ENCODE data around the gene FLII.

FLII gene

DNA sequence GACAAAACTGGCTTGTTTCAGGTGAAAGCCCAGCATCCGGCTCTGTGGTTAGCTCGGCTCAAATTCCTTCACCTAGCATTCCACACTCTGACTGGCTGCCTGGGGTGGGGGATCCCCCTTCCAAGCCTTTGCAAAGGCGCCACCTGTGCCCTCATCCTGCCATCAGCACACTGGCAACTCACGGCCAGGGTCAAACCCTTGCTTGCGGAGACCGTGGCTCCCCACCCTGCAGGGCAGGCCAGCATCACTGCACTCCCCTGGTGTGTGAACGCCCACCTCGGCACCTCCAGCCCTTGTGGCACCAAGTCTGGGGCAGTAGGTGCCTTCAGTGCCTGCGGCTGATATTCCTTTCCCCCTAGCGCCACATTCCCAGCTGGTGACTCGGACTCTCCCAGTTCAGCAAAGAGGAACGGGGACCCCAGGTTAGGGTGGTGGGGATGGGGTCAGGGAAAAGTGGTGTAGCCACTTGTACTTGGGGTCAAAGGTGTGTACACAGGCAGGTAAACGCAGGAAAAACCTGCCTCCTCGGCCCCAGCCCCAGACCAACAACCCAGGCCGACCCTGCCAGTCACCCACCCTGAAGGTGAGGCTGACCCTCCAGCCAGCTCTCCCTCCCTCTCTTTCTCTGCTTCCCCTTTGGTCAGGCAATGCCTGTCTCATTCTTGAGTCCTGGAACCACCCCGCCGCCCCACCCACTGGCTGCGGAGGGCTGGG, 1.1 kb downstream of the FLII start:
- Histone ChIP-seq H3K9ac (ENCODE audit: low read length) (peak overlapping the region; percentile 88), H3K4me1 (ENCODE audit: control insufficient read depth, insufficient read depth, low read length) (peaks cover 43% of the 10 kb centered on the region), H3K4me3 (ENCODE audit: low read length) (peak overlapping the region; percentile 73), H3K9me3 (ENCODE audit: control insufficient read depth, low read length) (no peaks in the 10 kb centered on the region), H3K27me3 (ENCODE audit: control insufficient read depth, insufficient read depth, low read length) (no peaks in the 10 kb centered on the region), H3K36me3 (ENCODE audit: control insufficient read depth, insufficient read depth, low read length) (peaks cover 18% of the 10 kb centered on the region)

DNA sequence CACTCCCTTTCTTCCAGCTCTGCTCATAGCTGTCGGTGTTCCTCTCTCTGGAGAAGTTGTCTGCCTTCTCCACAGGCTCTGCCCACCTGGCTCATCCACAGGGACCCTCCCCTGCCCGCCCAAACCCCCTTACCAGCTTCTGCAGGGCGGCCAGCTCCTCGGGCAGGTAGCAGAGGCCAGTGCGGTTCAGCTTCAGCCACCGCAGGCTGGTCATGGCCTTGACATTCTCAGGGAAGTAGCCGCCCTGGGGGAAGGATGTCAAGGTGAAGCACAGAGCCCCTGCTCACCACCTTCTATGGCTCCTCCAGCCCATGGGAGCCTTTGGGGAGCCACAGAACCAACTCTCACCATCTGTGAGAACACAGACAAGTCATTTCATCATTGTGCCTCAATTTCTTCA, 1.8 kb downstream of the FLII start:
- Histone ChIP-seq H3K4me1 (ENCODE audit: control insufficient read depth, insufficient read depth, low read length) (peaks cover 37% of the 10 kb centered on the region), H3K27me3 (ENCODE audit: control insufficient read depth, insufficient read depth, low read length) (no peaks in the 10 kb centered on the region), H3K9ac (ENCODE audit: low read length) (peak overlapping the region; percentile 88), H3K36me3 (ENCODE audit: control insufficient read depth, insufficient read depth, low read length) (peaks cover 18% of the 10 kb centered on the region), H3K9me3 (ENCODE audit: control insufficient read depth, low read length) (no peaks in the 10 kb centered on the region), H3K4me3 (ENCODE audit: low read length) (no peak overlapping the region)

DNA sequence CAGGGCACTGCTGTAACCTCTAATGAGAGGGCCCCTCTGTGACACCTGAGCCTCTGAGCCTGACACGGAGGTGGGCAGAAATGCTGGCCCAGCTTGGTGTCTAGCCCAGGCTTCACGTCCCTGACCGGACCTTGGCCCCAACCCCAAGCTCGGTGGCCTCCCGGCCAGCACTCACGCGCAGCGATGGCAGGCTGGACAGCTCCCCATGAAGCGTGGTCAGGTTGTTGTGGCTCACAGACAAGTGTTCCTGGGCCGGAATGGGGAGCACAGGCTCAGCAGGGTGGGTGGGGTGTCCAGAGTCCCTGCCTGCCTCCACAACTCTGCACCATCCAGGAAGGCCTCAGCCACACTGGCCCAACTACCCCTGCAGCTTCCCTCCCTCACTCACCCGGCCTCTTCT, 2.2 kb downstream of the FLII start:
- H3K4me3 ChIP-seq (ENCODE audit: low read length), result no peak overlapping the region
- no peaks in the 10 kb centered on the region for H3K27me3 ChIP-seq (ENCODE audit: control insufficient read depth, insufficient read depth, low read length)
- peaks cover 18% of the 10 kb centered on the region for H3K36me3 ChIP-seq (ENCODE audit: control insufficient read depth, insufficient read depth, low read length)
- peaks cover 32% of the 10 kb centered on the region for H3K4me1 ChIP-seq (ENCODE audit: control insufficient read depth, insufficient read depth, low read length)
- H3K9me3 ChIP-seq (ENCODE audit: control insufficient read depth, low read length), result no peaks in the 10 kb centered on the region
- peak overlapping the region; percentile 88 for H3K9ac ChIP-seq (ENCODE audit: low read length)

DNA sequence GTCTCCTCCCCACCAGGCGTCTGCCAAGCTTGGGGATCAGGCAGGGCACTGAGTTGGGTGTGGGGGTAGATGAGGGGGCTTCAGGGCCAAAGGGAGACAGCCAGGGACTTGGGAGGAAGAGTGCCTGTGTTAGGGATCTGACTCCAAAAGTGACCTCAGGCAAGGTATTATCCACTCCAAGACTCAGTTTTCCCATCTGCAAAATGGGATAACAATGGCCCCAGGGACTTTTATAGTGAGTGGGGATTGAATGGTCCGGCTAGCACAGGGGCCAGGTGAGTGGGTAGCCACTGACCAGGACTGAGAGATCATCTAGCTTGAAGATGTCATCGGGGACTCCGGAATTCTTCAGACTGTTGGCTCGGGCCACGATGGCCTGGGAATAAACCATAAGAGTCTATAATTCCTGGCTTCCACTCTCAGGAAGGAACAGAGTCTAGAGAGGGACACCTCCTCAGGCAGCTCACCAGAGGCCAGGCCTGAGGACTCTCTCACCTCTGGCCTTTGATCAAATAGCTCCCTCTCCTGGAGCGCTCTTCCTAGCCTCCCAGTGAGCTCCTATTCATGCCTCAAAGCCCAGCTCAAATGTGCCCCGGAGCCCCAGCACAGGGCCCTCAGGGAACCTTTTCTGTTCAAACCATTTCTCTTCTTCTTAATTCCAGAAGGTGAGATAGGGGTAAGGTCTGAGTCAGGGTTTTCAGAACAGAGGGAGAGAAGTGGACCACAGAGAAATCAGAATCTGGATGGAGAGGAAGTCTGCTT, 3.5 kb downstream of the FLII start:
- Histone ChIP-seq H3K27me3 (ENCODE audit: control insufficient read depth, insufficient read depth, low read length) (no peaks in the 10 kb centered on the region), H3K9me3 (ENCODE audit: control insufficient read depth, low read length) (no peaks in the 10 kb centered on the region), H3K9ac (ENCODE audit: low read length) (no peak overlapping the region), H3K4me3 (ENCODE audit: low read length) (no peak overlapping the region), H3K4me1 (ENCODE audit: control insufficient read depth, insufficient read depth, low read length) (peaks cover 36% of the 10 kb centered on the region), H3K36me3 (ENCODE audit: control insufficient read depth, insufficient read depth, low read length) (peaks cover 25% of the 10 kb centered on the region)

DNA sequence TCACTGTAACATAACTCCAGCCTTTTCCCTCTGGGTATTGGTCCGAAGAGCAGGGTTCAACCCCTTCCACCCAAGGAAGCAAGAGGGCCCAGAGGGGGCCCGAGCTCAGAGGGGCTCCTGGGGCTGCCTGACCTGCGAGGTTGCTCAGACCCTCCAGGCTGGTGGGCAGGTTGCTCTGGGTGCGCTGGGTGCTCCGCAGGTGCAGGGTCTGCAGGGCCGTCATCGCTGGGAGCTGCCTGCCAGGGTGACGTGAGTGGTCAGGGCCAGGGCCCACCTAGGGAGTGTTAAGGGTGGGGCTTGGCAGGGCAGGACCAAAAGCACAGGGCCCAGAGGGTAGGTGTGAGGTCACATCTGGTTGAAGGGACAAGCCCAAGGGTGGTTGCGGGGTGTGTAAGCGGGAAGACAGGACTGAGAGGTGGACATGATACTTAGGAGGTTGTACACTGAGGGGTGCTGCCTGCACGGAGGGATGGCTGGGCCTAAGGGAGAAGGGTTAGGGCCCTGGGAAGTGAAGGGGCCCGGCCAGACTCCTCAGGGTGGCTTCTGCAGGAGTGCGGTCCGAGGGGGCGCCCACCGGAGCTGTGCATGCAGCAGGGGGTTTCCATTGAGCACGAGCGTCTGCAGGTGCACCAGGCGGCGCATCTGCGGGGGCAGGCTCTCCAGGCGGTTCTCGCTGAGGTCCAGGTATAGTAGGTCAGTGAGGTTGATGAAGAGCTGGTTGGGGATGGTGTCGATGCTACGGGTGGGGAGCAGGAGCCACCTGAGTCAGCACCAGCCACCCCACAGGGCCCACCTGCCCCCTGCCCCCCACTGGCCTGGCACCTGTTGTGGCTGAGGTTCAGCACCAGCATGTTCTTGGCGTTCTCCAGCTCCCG, 4.4 kb downstream of the FLII start:
- H3K4me1 ChIP-seq (ENCODE audit: control insufficient read depth, insufficient read depth, low read length), result peaks cover 29% of the 10 kb centered on the region
- H3K9me3 ChIP-seq (ENCODE audit: control insufficient read depth, low read length), result no peaks in the 10 kb centered on the region
- H3K9ac ChIP-seq (ENCODE audit: low read length), result no peak overlapping the region
- H3K27me3 ChIP-seq (ENCODE audit: control insufficient read depth, insufficient read depth, low read length), result no peaks in the 10 kb centered on the region
- H3K4me3 ChIP-seq (ENCODE audit: low read length), result no peak overlapping the region
- peaks cover 26% of the 10 kb centered on the region for H3K36me3 ChIP-seq (ENCODE audit: control insufficient read depth, insufficient read depth, low read length)

DNA sequence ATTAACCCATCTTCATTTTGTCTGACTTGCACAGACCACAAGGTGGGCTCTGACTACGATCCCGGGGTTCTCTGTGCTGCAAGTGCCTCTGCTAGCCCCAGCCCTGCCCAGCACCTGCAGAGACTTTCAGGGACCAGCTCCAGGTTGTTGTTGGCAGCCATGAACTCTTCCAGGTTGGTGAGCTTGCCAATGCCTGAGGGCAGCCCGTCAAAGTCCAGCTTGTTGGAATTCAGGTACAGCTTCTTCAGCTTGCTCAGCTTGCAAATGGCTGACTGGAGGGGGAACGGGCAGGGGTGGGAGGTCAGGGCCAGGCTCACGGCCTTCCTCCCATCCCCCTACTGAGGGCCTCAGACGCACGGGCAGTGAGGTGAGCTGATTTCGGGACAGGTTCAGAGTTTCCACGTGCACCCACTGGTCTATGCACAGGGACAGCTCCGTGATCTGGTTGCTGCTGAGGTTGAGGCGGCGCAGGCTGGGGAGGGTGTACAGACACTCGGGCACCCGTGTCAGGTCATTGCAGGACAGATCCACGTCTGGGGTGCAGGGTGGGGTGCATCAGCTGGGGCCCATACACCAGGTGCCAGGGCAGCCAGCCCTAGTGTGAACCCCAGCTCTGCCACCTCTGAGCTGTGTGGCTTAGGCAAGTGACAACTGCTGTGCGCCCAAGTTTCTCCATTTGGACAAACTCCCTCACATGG, 5.2 kb downstream of the FLII start:
- peaks cover 32% of the 10 kb centered on the region for H3K36me3 ChIP-seq (ENCODE audit: control insufficient read depth, insufficient read depth, low read length)

DNA sequence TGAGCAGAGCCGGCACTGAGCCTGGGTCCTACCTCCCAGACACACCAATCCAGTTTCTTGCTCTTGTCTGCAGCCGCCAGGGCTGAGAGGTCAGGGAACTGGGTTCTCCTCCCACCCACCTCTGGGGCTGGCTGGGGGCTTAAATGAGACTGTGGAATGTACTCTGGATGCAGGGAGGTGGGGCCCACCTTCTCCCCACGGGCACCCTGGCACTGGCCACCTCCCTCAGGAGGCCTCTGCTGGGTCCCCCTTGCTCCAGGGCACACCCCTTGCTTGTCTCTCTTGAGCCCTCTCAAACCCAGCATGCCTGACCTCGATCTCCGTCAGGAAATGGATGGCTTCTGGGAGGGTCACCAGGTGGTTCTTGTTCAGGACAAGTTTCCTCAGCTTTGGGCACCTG, 6.4 kb downstream of the FLII start:
- no peaks in the 10 kb centered on the region for H3K27me3 ChIP-seq (ENCODE audit: control insufficient read depth, insufficient read depth, low read length)
- H3K9me3 ChIP-seq (ENCODE audit: control insufficient read depth, low read length), result no peaks in the 10 kb centered on the region
- no peak overlapping the region for H3K4me3 ChIP-seq (ENCODE audit: low read length)
- H3K36me3 ChIP-seq (ENCODE audit: control insufficient read depth, insufficient read depth, low read length), result peaks cover 32% of the 10 kb centered on the region
- peaks cover 29% of the 10 kb centered on the region for H3K4me1 ChIP-seq (ENCODE audit: control insufficient read depth, insufficient read depth, low read length)
- no peak overlapping the region for H3K9ac ChIP-seq (ENCODE audit: low read length)

More for the DNA sequence above, 5.2 kb downstream of the FLII start:
- Histone ChIP-seq H3K9me3 (ENCODE audit: control insufficient read depth, low read length) (no peaks in the 10 kb centered on the region), H3K27me3 (ENCODE audit: control insufficient read depth, insufficient read depth, low read length) (no peaks in the 10 kb centered on the region), H3K4me1 (ENCODE audit: control insufficient read depth, insufficient read depth, low read length) (peaks cover 26% of the 10 kb centered on the region), H3K9ac (ENCODE audit: low read length) (no peak overlapping the region), H3K4me3 (ENCODE audit: low read length) (no peak overlapping the region)

DNA sequence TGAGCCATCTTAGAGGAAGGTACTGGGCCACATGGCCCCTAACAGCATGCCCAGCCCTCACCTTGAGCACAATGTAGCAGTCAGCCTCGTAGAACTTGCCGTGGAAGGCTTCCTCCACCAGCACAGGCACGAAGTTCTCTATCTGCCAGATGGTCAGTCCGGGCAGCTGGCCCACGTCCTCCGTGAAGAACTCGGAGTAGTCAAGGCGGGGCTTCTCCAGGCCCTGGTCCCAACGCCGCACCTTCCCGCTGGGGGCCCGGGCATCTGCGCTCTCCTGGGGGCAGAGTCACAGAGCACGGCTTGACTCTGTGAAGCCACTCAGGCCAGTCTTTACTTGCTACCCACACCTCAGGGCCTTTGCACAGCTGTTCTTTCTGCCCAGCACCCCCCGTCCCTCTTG, 7.3 kb downstream of the FLII start:
- H3K9me3 ChIP-seq (ENCODE audit: control insufficient read depth, low read length), result no peaks in the 10 kb centered on the region
- H3K4me1 ChIP-seq (ENCODE audit: control insufficient read depth, insufficient read depth, low read length), result peaks cover 27% of the 10 kb centered on the region
- H3K36me3 ChIP-seq (ENCODE audit: control insufficient read depth, insufficient read depth, low read length), result peaks cover 32% of the 10 kb centered on the region

DNA sequence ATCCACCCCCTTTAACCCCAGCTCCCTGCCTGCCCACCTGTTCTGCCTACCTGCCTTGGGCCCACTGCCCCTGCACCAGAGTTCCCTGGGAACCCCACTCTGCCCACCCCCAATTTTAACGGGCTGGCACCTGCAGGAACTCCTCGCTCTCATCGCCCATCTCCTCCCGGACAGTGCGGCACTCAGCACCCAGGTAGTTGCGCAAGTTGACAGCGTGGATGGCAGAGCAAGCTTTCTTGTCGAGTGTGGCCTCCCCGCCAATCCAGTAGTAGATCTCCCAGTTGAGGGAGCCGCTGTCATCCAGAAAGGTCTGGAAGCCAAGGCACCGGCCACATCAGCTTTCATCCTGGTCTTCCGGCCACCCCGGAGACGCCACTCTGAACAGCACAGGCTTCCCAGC, 7.8 kb downstream of the FLII start:
- no peak overlapping the region for H3K9ac ChIP-seq (ENCODE audit: low read length)
- no peaks in the 10 kb centered on the region for H3K9me3 ChIP-seq (ENCODE audit: control insufficient read depth, low read length)
- peaks cover 32% of the 10 kb centered on the region for H3K36me3 ChIP-seq (ENCODE audit: control insufficient read depth, insufficient read depth, low read length)
- H3K4me1 ChIP-seq (ENCODE audit: control insufficient read depth, insufficient read depth, low read length), result peaks cover 30% of the 10 kb centered on the region
- no peaks in the 10 kb centered on the region for H3K27me3 ChIP-seq (ENCODE audit: control insufficient read depth, insufficient read depth, low read length)
- no peak overlapping the region for H3K4me3 ChIP-seq (ENCODE audit: low read length)

More for the DNA sequence above, 7.3 kb downstream of the FLII start:
- Histone ChIP-seq H3K4me3 (ENCODE audit: low read length) (no peak overlapping the region), H3K9ac (ENCODE audit: low read length) (no peak overlapping the region), H3K27me3 (ENCODE audit: control insufficient read depth, insufficient read depth, low read length) (no peaks in the 10 kb centered on the region)

DNA sequence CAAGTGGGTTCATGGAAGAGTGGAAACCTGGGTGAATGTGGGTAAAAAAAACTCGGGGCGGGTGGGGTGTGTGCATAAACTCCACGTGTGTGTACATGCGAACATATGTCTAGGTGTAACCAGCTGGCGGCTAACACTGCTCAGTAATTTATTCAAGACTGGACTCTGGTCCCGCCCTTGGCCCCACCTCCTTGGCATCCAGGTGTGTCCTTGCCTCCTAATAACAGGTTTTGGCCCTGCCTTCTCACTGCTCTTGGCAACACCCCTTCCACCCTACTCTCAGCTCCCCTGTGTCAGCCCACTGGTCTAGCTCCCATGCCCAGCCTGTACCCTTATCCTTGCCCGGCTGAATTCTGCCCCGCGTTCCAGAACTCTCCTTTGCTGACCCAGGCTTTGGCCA, 8.3 kb downstream of the FLII start:
- no peaks in the 10 kb centered on the region for H3K9me3 ChIP-seq (ENCODE audit: control insufficient read depth, low read length)
- no peak overlapping the region for H3K9ac ChIP-seq (ENCODE audit: low read length)
- H3K36me3 ChIP-seq (ENCODE audit: control insufficient read depth, insufficient read depth, low read length), result peaks cover 35% of the 10 kb centered on the region
- H3K4me3 ChIP-seq (ENCODE audit: low read length), result no peak overlapping the region
- peaks cover 30% of the 10 kb centered on the region for H3K4me1 ChIP-seq (ENCODE audit: control insufficient read depth, insufficient read depth, low read length)
- no peaks in the 10 kb centered on the region for H3K27me3 ChIP-seq (ENCODE audit: control insufficient read depth, insufficient read depth, low read length)

DNA sequence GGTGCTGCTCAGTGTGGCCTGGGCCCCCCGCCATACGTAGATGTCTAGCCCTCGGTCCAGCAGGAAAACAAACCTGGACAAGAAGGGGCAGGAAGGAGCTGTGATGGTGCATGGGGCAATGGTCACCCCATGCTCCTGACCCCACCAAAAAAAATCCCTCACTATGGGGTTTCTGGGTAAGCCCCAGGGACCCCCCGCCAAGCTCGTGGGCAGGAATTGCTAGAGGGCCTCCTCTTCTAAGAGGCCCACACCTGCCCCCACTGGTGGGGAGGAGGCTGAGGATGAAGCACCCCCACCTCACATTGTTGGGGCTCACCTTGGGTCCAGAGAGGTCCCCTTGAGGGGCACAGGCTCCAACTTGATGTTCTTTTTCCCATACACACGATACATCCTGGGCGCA, 9.7 kb downstream of the FLII start:
- peaks cover 30% of the 10 kb centered on the region for H3K4me1 ChIP-seq (ENCODE audit: control insufficient read depth, insufficient read depth, low read length)
- H3K9me3 ChIP-seq (ENCODE audit: control insufficient read depth, low read length), result no peaks in the 10 kb centered on the region
- H3K36me3 ChIP-seq (ENCODE audit: control insufficient read depth, insufficient read depth, low read length), result peaks cover 29% of the 10 kb centered on the region
- no peak overlapping the region for H3K9ac ChIP-seq (ENCODE audit: low read length)
- no peaks in the 10 kb centered on the region for H3K27me3 ChIP-seq (ENCODE audit: control insufficient read depth, insufficient read depth, low read length)
- H3K4me3 ChIP-seq (ENCODE audit: low read length), result no peak overlapping the region

Measured in mucosa of stomach (tissue), 1 donor.